GM12878 (cell line): ENCODE results near the gene FMR1. TPM values are rescaled to one million over a fixed set of nuclear protein-coding genes. Genes with fewer than 3 reads are reported as not detected.
A peak's percentile ranks its signal among the peaks of the same experiment; 100 is the strongest.

ENCODE experiments used
- ATAC-seq: fragments of 200-7000 bp; cut with Tn5 transposase; 3 replicates; pipeline ENCODE4 v1.9.1; 2020; ENCODE audit warnings: mild to moderate bottlenecking, moderate library complexity
- BruUV-seq: library from RNA; stranded (reverse); fragments of 400-500 nt; replicated peaks from 2 replicates; lab custom pipeline; 2021; lab: Mats Ljungman, UMichigan
- CTCF ChIA-PET: fragments of 300-600 bp; sonication (Branson Sonifier 250); formaldehyde crosslinking; extraction: SDS; loops from one replicate; lab custom pipeline; 2021; ENCODE audit warnings: inconsistent platforms; lab: Yijun Ruan, JAX
- POLR2A ChIA-PET: fragments of 350-600 bp; formaldehyde crosslinking; extraction: SDS; loops from one replicate; lab custom pipeline; 2021; ENCODE audit warnings: inconsistent platforms; lab: Charles Lee
- RAD21 ChIA-PET: fragments of 300-600 bp; sonication (Branson Sonifier 250); formaldehyde crosslinking; loops from one replicate; lab custom pipeline; 2023; ENCODE audit warnings: antibody characterized with exemption; ENCODE audit not compliant: unreplicated experiment; lab: Charles Lee
- SMC1A ChIA-PET: fragments of 300-600 bp; sonication (Branson Sonifier 250); formaldehyde crosslinking; loops from one replicate; lab custom pipeline; 2023; ENCODE audit not compliant: unreplicated experiment, uncharacterized antibody; lab: Charles Lee
- DNase-seq: peaks from one replicate; pipeline ENCODE4 v3.0.0-alpha.2; 2011; ENCODE audit warnings: low read depth, low spot score
- FAIRE-seq: peaks from 3 replicates; lab custom pipeline; 2011; peaks lifted over from hg19 to GRCh38; lab: Jason Lieb, UNC
- H2AFZ ChIP-seq: 2 replicates; pipeline ENCODE4 v1.6.0; 2011; ENCODE audit warnings: low read depth, low read length, control low read depth; ENCODE audit not compliant: control insufficient read depth
- H3K27ac ChIP-seq: 2 replicates; pipeline ENCODE4 v1.5.1; 2011; ENCODE audit warnings: control low read depth; ENCODE audit not compliant: control insufficient read depth, insufficient read depth
- H3K27me3 ChIP-seq, 2 experiments: replicated peaks in 1 of 2; 2 replicates each; pipeline versions ENCODE4 v1.6.0 to v1.6.1; 2011; ENCODE audit warnings: low read length in 1 of 2; ENCODE audit not compliant: control insufficient read depth in 2 of 2, insufficient read depth in 2 of 2
- H3K36me3 ChIP-seq, 2 experiments: 2 replicates each; pipeline ENCODE4 v1.5.1; 2011; ENCODE audit warnings: low read length in 1 of 2; ENCODE audit not compliant: control insufficient read depth in 2 of 2, insufficient read depth in 2 of 2
- H3K4me1 ChIP-seq: 2 replicates; pipeline ENCODE4 v1.6.1; 2011; ENCODE audit warnings: mild to moderate bottlenecking, low read length, moderate library complexity, mixed read lengths; ENCODE audit not compliant: control insufficient read depth, insufficient read depth
- H3K4me2 ChIP-seq: 2 replicates; pipeline ENCODE4 v1.6.0; 2011; ENCODE audit warnings: control low read depth; ENCODE audit not compliant: control insufficient read depth, insufficient read depth
- H3K4me3 ChIP-seq: fragments of 200-600 bp; sonication (generic); 2 replicates; pipeline ENCODE4 v1.5.1; 2016
- H3K79me2 ChIP-seq: 2 replicates; pipeline ENCODE4 v1.6.0; 2011; ENCODE audit warnings: low read length; ENCODE audit not compliant: control insufficient read depth, insufficient read depth
- H3K9ac ChIP-seq: 2 replicates; pipeline ENCODE4 v1.8.0; 2011; ENCODE audit warnings: low read length, control low read depth, mixed read lengths; ENCODE audit not compliant: control insufficient read depth, insufficient read depth
- H3K9me3 ChIP-seq: replicated peaks from 3 replicates; pipeline ENCODE4 v1.5.1; 2011; ENCODE audit warnings: mild to moderate bottlenecking, low read length; ENCODE audit not compliant: control insufficient read depth, insufficient read depth
- H4K20me1 ChIP-seq: 2 replicates; pipeline ENCODE4 v1.6.0; 2011; ENCODE audit not compliant: control insufficient read depth, insufficient read depth
- ATF2 ChIP-seq: IDR thresholded peaks from 2 replicates; pipeline ENCODE4 v1.6.1; 2012; ENCODE audit warnings: low read length, inconsistent platforms
- CBX5 ChIP-seq: sonication (generic); IDR thresholded peaks from 2 replicates; pipeline ENCODE4 v1.6.1; 2016; ENCODE audit warnings: low read depth, moderate library complexity, mild to moderate bottlenecking, inconsistent platforms
- GATAD2B ChIP-seq: fragments of 450-650 bp; conservative IDR thresholded peaks from 2 replicates; pipeline ENCODE4 v1.6.1; 2017; ENCODE audit warnings: low read depth, mild to moderate bottlenecking, moderate library complexity
- MYB ChIP-seq: fragments of 150-350 bp; IDR thresholded peaks from 2 replicates; pipeline ENCODE4 v1.6.1; 2014; ENCODE audit warnings: mild to moderate bottlenecking, low read depth, low read length, borderline replicate concordance
- NFYB ChIP-seq: IDR thresholded peaks from 2 replicates; pipeline ENCODE4 v1.6.1; 2011; ENCODE audit warnings: low read depth, mild to moderate bottlenecking, low read length, improper control_type of control experiment, moderate library complexity; ENCODE audit not compliant: insufficient read depth
- NR2F1 ChIP-seq: fragments of 450-650 bp; conservative IDR thresholded peaks from 2 replicates; pipeline ENCODE4 v1.6.1; 2017; ENCODE audit warnings: mild to moderate bottlenecking
- NRF1 ChIP-seq: conservative IDR thresholded peaks from 2 replicates; pipeline ENCODE4 v1.6.1; 2011; ENCODE audit warnings: mild to moderate bottlenecking, low read depth, low read length, improper control_type of control experiment
- RELA ChIP-seq: fragments of 450-650 bp; IDR thresholded peaks from 2 replicates; pipeline ENCODE4 v1.8.0; 2014; ENCODE audit warnings: borderline replicate concordance; ENCODE audit not compliant: partially characterized antibody
- SMAD1 ChIP-seq: fragments of 450-650 bp; IDR thresholded peaks from 2 replicates; pipeline ENCODE4 v1.6.1; 2018; ENCODE audit warnings: mild to moderate bottlenecking, low read depth; ENCODE audit not compliant: partially characterized antibody
- TBL1XR1 ChIP-seq: IDR thresholded peaks from 2 replicates; pipeline ENCODE4 v1.6.1; 2012; ENCODE audit warnings: low read depth, low read length, improper control_type of control experiment
- TCF3 ChIP-seq: IDR thresholded peaks from 2 replicates; pipeline ENCODE4 v1.6.1; 2012; ENCODE audit warnings: low read depth, mild to moderate bottlenecking, low read length, borderline replicate concordance; ENCODE audit not compliant: insufficient read depth
- YBX1 ChIP-seq: fragments of 450-650 bp; IDR thresholded peaks from 2 replicates; pipeline ENCODE4 v1.6.1; 2016; ENCODE audit warnings: antibody characterized with exemption
- ZNF592 ChIP-seq: fragments of 450-650 bp; IDR thresholded peaks from 2 replicates; pipeline ENCODE4 v1.6.1; 2017; ENCODE audit warnings: mild to moderate bottlenecking, moderate library complexity
- ZNF622 ChIP-seq: fragments of 450-650 bp; IDR thresholded peaks from 2 replicates; pipeline ENCODE4 v1.6.1; 2017; ENCODE audit warnings: mild to moderate bottlenecking, inconsistent platforms
- WGBS: methylation state at CpG from one replicate; pipeline ENCODE4 v1.1.6; 2016; ENCODE audit warnings: low lambda C conversion rate; ENCODE audit not compliant: insufficient replicate concordance, insufficient coverage; ENCODE audit errors: missing lambda C conversion rate; 5-methylcytosine and 5-hydroxymethylcytosine counted together
- in situ Hi-C: fragments of 300-500 bp; cut with MboI; formaldehyde crosslinking; loops from 9 replicates; pipeline ENCODE4 v1.14.3; 2018; ENCODE audit warnings: mixed read lengths
- intact Hi-C: fragments of 100-400 bp; cut with micrococcal nuclease; formaldehyde crosslinking; loops from one replicate; pipeline ENCODE4 v1.14.2; 2022; ENCODE audit not compliant: unreplicated experiment
- polyA plus RNA-seq, 11 experiments: library from polyadenylated mRNA; depleted of rRNA in 4 of 11; unstranded in 6 of 11; stranded (reverse) in 5 of 11; fragments of >200 nt; fragmentation: Nextera tagmentation in 4 of 11; fragmentation: Illumina TruSeq in 1 of 11; extraction: Ambion mirVana in 4 of 11; extraction: Trizol in 1 of 11; gene quantifications; 1 replicate in 1 of 11; 2 replicates in 10 of 11; pipeline versions ENCODE4 v1.2.1 to v1.2.3, GENCODE V29; 2011 to 2016; ENCODE audit warnings: inconsistent platforms in 2 of 11, missing spikeins in 2 of 11, low read depth in 1 of 11
- total RNA-seq, 4 experiments: library from RNA; depleted of rRNA in 3 of 4; stranded (reverse); fragments of >200 nt in 3 of 4; fragmentation: Illumina TruSeq in 1 of 4; extraction: Trizol in 1 of 4; gene quantifications; 2 replicates each; pipeline versions ENCODE4 v1.2.1 to v1.2.3, GENCODE V29; 2013 to 2021
- TF ChIP-seq, protein P1 (sequence below): fragments of 450-650 bp; IDR thresholded peaks from 2 replicates; pipeline ENCODE4 v1.6.1; 2016; ENCODE audit warnings: mild to moderate bottlenecking
- TF ChIP-seq, protein P2 (sequence below): fragments of 450-650 bp; IDR thresholded peaks from 2 replicates; pipeline ENCODE4 v1.6.1; 2016; ENCODE audit warnings: mild to moderate bottlenecking

Gene FMR1
- total and polyA plus RNA-seq, 10 of the 15 experiments (the other 5 are each of a cell fraction or from before 2014, with no cell fraction given), result 7.9 to 37.5 (median 19.3) TPM

DNA sequence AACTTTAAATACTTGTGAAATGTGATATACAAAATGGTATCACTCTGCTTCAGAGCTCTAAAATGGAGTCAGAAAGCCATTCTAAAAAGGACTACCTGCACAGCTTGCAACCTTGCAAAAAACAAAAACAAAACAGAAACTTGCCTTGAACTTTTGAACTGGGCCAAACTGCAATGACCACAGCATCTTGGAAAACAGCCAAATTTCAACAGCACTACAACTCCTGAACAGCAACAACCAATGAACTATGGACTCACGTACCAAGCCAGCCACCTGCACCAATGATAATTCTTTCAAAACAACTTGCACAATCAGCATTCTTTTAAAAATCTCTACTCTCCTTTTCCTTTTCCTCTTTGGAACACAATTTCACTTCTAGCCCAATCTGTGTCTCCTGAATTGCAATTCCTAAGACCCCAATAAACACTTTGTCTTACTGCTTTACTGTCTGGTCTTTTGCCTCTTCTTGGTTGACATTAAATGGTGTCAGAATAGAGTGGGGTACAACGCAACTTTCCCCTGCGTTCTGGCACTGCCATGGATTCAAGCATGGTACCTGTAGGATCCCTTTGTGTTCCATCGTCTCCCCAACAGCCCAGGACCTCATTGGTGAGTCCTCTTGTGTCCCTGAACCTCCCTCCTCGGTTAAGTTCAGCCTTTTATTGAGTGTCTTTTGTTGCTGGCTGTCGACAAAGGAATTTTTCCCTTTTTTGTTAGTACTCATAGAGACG, 35.7 kb upstream of the FMR1 start:
- H3K4me2 ChIP-seq, result no peak overlapping the region; the same call in 1 of the 2 replicates
- no peak overlapping the region for H3K9ac ChIP-seq
- no peaks in the 10 kb centered on the region; the same call in 1 of the 2 replicates for H3K4me1 ChIP-seq
- in situ Hi-C loops (no loop called here), intact Hi-C loops (no loop called here)
- no peaks in the 10 kb centered on the region for H3K79me2 ChIP-seq
- H3K27me3 ChIP-seq, result no peaks in the 10 kb centered on the region
- POLR2A ChIA-PET, result no interaction called here
- FAIRE-seq (peak; percentile 77), DNase-seq (peak; percentile 64), ATAC-seq (peak; percentile 81)
- no peak overlapping the region for H3K4me3 ChIP-seq
- SMC1A ChIA-PET, result no interaction called here
- 47% methylated on average over 7 of the region's 7 CpGs for WGBS
- no peak overlapping the region for H3K27ac ChIP-seq
- peak overlapping the region; percentile 22 for H2AFZ ChIP-seq
- RAD21 ChIA-PET, result no interaction called here
- no peaks in the 10 kb centered on the region for H4K20me1 ChIP-seq
- no peaks in the 10 kb centered on the region for H3K36me3 ChIP-seq
- no peaks in the 10 kb centered on the region; the same call in 2 of the 3 replicates for H3K9me3 ChIP-seq
- CTCF ChIA-PET, result no interaction called here
- BruUV-seq, result no TSS peak
- TF ChIP-seq YBX1 (no peak), TCF3 (no peak), ZNF592 (no peak), CBX5 (0 out of 2 replicates have a peak, but pooled peaks have one; percentile 29), ZNF622 (no peak), ATF2 (0 out of 2 replicates have a peak, but pooled peaks have one; percentile 20), RELA (no peak), SMAD1 (peak; percentile 87), NRF1 (no peak), GATAD2B (no peak), NFYB (no peak), TBL1XR1 (0 out of 2 replicates have a peak, but pooled peaks have one; percentile 18), MYB (no peak), NR2F1 (peak; percentile 63)
- TF ChIP-seq, protein P1, sequence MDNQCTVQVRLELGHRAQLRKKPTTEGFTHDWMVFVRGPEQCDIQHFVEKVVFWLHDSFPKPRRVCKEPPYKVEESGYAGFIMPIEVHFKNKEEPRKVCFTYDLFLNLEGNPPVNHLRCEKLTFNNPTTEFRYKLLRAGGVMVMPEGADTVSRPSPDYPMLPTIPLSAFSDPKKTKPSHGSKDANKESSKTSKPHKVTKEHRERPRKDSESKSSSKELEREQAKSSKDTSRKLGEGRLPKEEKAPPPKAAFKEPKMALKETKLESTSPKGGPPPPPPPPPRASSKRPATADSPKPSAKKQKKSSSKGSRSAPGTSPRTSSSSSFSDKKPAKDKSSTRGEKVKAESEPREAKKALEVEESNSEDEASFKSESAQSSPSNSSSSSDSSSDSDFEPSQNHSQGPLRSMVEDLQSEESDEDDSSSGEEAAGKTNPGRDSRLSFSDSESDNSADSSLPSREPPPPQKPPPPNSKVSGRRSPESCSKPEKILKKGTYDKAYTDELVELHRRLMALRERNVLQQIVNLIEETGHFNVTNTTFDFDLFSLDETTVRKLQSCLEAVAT, result 0 out of 2 replicates have a peak, but pooled peaks have one; percentile 23
- TF ChIP-seq, protein P2, sequence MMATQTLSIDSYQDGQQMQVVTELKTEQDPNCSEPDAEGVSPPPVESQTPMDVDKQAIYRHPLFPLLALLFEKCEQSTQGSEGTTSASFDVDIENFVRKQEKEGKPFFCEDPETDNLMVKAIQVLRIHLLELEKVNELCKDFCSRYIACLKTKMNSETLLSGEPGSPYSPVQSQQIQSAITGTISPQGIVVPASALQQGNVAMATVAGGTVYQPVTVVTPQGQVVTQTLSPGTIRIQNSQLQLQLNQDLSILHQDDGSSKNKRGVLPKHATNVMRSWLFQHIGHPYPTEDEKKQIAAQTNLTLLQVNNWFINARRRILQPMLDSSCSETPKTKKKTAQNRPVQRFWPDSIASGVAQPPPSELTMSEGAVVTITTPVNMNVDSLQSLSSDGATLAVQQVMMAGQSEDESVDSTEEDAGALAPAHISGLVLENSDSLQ, result 0 out of 2 replicates have a peak, but pooled peaks have one; percentile 19
